GM19238 (cell line): Measurements from ENCODE around the gene SIGLEC6.

Experiments
- DNase-seq: peaks from one replicate; pipeline ENCODE4 v3.0.0; 2011; ENCODE audit warnings: low spot score; ENCODE audit not compliant: insufficient read length

Gene SIGLEC6

DNA sequence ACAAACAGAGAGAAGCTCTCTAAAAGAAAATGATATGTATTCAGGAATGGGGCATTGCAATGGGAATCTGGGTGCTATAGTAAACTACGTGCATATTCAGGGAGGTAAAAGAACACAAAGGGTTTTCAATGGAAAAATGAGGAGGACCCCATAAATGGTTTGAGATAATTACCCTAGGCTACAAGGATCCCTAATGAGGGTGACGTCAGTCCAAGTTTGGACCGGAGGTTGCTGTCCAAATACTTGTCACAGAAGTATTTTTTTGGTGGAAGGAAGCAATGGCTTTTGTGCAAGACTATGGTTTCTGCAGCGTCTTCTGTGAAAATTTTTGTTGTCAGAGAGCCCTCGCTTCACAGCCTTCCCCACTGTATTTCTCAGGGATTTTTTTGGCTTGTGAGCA is 54.1 kb downstream of the SIGLEC6 start:
- DNase-seq, result no peak

DNA sequence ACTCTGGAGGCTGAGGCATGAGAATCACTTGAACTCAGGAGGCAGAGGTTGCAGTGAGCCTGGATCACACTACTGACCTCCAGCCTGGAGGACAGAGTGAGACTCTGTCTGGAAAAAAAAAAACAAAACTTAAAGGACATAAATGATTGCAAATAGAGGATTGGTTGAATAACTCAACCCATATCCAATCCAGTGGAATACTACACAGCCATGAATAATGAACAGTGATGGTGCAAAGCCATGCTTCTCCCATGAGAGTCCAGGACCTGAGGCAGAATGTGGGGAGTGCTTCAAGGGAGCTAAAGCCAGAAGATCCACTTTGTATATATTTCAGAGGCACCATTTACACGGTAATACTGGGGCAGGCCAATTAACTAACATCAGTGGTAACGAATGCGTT is 55.3 kb downstream of the SIGLEC6 start:
- DNase-seq, result no peak

DNA sequence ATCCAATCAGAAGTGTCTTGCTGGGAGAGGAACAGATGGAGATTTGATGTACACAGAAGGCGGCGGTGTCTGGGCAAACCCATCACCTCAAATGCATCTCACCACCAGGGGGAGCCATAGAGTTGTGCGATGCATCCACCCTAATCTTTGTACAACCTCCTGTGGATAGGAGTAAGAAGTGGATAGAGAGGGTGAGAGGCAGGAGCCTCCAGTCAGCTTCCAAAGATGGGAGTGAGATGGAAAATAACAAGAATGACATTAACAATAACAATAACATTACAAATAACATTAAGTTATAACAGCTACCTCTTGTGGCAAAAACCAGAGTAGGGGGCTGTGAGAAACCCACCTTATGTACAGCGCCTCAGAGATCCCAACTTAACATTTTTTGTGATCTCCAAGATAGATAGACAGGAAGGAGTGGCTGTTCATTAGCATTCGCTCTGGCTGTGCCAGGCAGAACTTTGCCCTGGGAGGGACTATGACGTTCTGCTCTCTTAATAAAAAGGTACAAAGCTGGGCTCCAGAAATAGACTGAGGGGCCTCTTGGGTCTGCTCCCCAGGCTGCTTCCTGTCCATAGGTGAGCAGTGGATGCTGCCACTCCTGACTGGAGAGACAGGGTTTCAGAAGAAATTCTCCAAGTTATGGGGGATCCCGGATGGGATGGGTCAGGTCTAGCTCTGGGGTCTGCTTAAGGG is 58.3 kb downstream of the SIGLEC6 start:
- peak; percentile 53 for DNase-seq

DNA sequence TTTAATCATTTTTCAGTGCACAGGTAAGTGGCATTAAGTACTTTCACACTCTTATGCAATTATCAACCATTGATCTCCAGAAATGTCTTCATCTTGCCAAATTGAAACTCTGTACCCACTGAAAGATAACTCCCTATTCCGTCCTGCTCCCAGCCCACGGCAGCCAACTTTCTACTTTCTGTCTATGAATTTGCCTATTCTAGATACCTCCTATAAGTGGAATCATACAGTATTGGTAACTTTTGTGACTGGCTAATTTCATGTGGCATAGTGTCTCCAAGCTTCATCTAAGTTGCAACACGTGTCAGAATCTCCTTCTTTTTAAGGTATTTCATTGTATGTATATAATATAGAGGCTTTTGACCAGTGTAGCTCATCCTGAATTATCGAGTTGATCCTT is 58.9 kb downstream of the SIGLEC6 start:
- no peak for DNase-seq

DNA sequence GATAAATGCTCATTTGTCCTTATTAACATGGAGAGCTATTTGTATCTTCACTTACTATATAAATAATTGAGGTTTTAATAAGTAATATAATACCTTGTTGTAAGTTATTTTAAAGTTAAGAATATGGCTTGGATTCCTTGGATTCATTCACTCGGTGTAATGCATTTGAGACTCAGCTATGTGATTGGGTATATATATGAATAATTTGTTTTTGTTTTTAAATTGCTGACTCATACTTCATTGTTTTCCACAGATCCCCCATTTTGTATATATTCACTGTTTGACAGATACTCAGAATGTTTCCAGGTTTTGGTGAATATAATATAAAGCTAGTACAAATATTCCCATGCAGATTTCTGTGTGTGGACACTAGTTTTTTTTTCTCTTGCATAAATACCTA is 59.9 kb downstream of the SIGLEC6 start:
- no peak for DNase-seq

DNA sequence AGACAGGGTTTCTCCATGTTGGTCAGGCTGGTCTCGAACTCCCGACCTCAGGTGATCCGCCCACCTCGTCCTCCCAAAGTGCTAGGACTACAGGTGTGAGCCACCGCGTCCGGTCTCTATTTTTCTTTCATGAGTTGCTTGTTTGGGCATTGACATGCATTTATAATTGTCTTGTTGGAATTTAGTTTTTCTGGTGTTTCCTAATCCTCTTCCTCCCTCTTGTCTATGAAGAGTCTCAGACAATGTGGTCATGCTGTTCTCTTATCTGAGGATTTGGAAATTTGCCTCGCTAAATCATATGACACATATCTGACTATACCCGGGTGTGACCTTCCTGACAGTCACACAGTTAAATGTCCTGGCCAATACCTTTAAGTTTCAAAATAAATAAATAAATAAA is 60.5 kb downstream of the SIGLEC6 start:
- no peak for DNase-seq

DNA sequence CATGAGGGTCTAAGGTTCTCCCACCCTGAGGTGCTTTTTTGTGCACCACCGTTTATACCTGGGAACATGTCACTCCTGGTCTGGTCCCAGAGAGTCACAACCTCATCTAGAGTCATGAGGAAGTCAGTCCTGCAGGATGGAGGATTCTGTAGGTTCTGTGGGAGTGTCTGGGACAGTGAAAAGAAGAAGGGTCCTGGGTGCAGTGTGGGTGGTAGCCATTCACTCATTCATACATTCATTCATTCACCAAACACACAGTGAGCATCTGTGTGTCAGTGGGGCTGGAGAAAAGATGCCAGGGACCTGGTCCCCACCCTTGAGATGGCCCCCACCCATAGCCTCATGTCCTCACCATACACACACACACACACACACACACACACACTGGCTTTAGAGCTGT is 61.8 kb downstream of the SIGLEC6 start:
- no peak for DNase-seq

DNA sequence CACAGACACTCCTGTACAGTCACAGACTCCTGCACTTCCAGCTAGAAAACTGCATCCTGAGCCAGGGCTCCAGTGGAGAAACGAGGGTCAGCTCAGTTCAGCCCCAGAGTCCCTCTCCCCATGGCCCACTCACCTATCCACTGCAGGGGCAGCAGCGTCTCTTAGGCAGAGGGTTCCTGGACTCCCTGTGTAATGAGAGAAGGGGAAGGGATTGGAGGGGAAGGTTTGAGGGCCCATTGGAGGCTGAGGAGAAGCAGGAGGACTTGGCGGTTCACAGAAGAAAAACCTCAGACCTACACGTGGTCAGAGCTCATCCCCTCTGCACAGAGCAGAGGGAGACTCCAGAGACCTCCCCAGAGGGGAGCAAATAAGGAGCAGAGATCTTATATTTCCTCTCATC is 62.3 kb downstream of the SIGLEC6 start:
- no peak for DNase-seq

DNA sequence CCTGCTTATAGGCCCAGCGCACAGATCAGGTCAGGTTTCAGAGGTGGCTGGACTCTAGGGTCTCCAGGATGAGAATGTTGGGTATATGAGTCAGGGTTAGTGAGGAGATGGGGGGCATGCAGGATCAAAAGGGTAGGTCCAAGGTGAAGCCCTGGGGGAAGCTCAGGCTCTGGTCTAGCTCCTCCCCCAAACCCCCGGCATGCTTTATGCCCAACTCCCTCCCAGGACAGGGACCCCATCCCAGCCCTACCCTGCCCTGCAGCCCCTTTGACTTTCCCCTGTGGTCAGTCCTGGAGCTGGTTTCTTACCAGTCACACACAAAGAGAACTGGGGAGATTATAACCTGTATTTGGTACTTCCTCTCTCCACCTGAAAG is 62.9 kb downstream of the SIGLEC6 start:
- DNase-seq, result no peak

DNA sequence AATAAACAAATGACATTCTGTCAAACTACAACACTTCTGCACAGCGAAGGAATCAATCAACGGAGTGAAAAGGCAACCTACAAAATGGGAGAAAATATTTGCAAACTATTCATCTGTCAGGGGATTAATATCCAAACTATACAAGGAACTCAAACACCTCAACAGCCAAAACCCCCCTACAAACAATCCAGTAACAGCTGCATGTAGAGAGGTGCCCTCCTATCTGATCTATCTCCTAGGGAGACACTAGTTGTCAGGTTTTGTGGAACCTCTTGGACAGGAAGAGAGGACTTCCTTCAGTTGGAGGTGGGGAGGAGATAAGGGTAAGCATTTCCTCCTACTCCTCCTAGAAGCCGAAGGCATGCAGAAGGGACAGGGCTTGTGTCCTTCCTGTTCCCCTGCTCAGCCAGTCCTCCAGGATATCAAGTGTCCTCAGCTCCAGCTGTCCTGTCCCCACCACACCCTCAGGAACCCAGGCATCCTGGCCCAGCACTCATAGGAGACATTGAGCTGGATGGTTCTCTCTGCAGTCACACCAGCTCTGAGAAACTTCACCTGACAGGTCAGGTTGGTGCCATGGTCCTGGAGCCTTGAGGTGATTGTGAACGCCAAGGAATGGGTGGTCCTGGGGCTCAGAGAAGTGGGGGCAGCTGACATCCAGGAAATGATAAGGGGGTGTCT is 63.5 kb downstream of the SIGLEC6 start:
- DNase-seq, result no peak
